Ectodermal cell (in vitro differentiated cells): ENCODE results near the gene GRID1. TPM values are rescaled to one million over a fixed set of nuclear protein-coding genes. Genes with fewer than 3 reads are reported as not detected.

ENCODE experiments used
- H3K27ac ChIP-seq: 2 replicates; pipeline ENCODE4 v1.7.0; 2013; ENCODE audit warnings: mild to moderate bottlenecking, low read depth, low read length; ENCODE audit not compliant: insufficient read depth, poor library complexity, severe bottlenecking
- H3K27me3 ChIP-seq: 2 replicates; pipeline ENCODE4 v1.7.0; 2013; ENCODE audit warnings: mild to moderate bottlenecking, low read length; ENCODE audit not compliant: insufficient read depth, control insufficient read depth, poor library complexity, severe bottlenecking
- H3K36me3 ChIP-seq: one replicate; pipeline ENCODE4 v1.7.0; 2013; ENCODE audit warnings: low read length; ENCODE audit not compliant: control insufficient read depth, insufficient read depth
- H3K4me1 ChIP-seq: one replicate; pipeline ENCODE4 v1.7.0; 2013; ENCODE audit warnings: low read length; ENCODE audit not compliant: control insufficient read depth, insufficient read depth
- H3K4me3 ChIP-seq: 2 replicates; pipeline ENCODE4 v1.7.0; 2013; ENCODE audit warnings: low read depth, low read length, control low read depth; ENCODE audit not compliant: insufficient read depth
- H3K9me3 ChIP-seq: 2 replicates; pipeline ENCODE4 v1.7.0; 2013; ENCODE audit warnings: mild to moderate bottlenecking, low read length, moderate library complexity; ENCODE audit not compliant: control insufficient read depth
- WGBS, 2 experiments: methylation state at CpG; one replicate each; pipeline ENCODE4 v1.1.7; 2013; ENCODE audit warnings: missing lambda C conversion rate in 2 of 2; 5-methylcytosine and 5-hydroxymethylcytosine counted together
- polyA plus RNA-seq, 4 experiments: library from polyadenylated mRNA; stranded (reverse); fragments of 50-300 nt; gene quantifications; one replicate each; pipeline ENCODE4 v1.2.3, GENCODE V29; 2013

Gene GRID1
- polyA plus RNA-seq (2013, experiment 1 of 4): 0.46 TPM
- 0.41 TPM for polyA plus RNA-seq (2013, experiment 2 of 4)
- polyA plus RNA-seq (2013, experiment 3 of 4): 0.37 TPM
- 1.3 TPM for polyA plus RNA-seq (2013, experiment 4 of 4)

GRCh38 chr10:86366033-86366901 is at the start of gene GRID1:
Gene GRID1 (minus strand): TSS chr10:86366795.
- H3K9me3 ChIP-seq: no peaks in the 10 kb centered on the region
- H3K27me3 ChIP-seq: peaks cover 95% of the 10 kb centered on the region
- H3K4me1 ChIP-seq: peaks cover 20% of the 10 kb centered on the region
- no peak within 1 kb of the TSS for H3K27ac ChIP-seq
- WGBS, 2 experiments: 1% methylated on average over 112 to 115 of the region's 119 CpGs
- H3K36me3 ChIP-seq: no peaks in the 10 kb centered on the region
- H3K4me3 ChIP-seq: peak within 1 kb of the TSS; percentile 34

GRCh38 chr10:86415583-86415982 is 49.0 kb upstream of the GRID1 start:
- H3K9me3 ChIP-seq: no peaks in the 10 kb centered on the region
- H3K27me3 ChIP-seq: no peaks in the 10 kb centered on the region
- no peak overlapping the region for H3K4me3 ChIP-seq
- H3K27ac ChIP-seq: no peak overlapping the region
- no peaks in the 10 kb centered on the region for H3K36me3 ChIP-seq
- WGBS, 2 experiments: 80 to 81% methylated on average over 5 of the region's 5 CpGs
- no peaks in the 10 kb centered on the region for H3K4me1 ChIP-seq

GRCh38 chr10:86415116-86415515 is 48.5 kb upstream of the GRID1 start:
- 96 to 97% methylated on average over 3 of the region's 3 CpGs for WGBS, 2 experiments
- H3K36me3 ChIP-seq: no peaks in the 10 kb centered on the region
- H3K4me1 ChIP-seq: no peaks in the 10 kb centered on the region
- H3K9me3 ChIP-seq: no peaks in the 10 kb centered on the region
- no peak overlapping the region for H3K4me3 ChIP-seq
- H3K27ac ChIP-seq: no peak overlapping the region
- H3K27me3 ChIP-seq: no peaks in the 10 kb centered on the region

- Histone ChIP-seq H3K4me3 (no peak overlapping the region), H3K27me3 (no peaks in the 10 kb centered on the region), H3K27ac (no peak overlapping the region), H3K4me1 (no peaks in the 10 kb centered on the region), H3K36me3 (no peaks in the 10 kb centered on the region), H3K9me3 (no peaks in the 10 kb centered on the region)
- WGBS, 2 experiments: 88 to 92% methylated on average over 4 to 5 of the region's 6 CpGs
Measured at GRCh38 chr10:86413046-86413728, 46.6 kb upstream of the GRID1 start.

- whole genome bisulfite sequencing, 2 experiments: 89 to 93% methylated on average over 4 to 5 of the region's 6 CpGs
Measured at GRCh38 chr10:86411852-86412560, 45.4 kb upstream of the GRID1 start.

GRCh38 chr10:86411281-86411841 is 44.8 kb upstream of the GRID1 start:
- no peak overlapping the region for H3K4me3 ChIP-seq
- WGBS, 2 experiments: 93 to 96% methylated on average over 7 of the region's 7 CpGs
- H3K4me1 ChIP-seq: no peaks in the 10 kb centered on the region
- H3K27me3 ChIP-seq: no peaks in the 10 kb centered on the region
- no peak overlapping the region for H3K27ac ChIP-seq
- H3K9me3 ChIP-seq: no peaks in the 10 kb centered on the region
- no peaks in the 10 kb centered on the region for H3K36me3 ChIP-seq

More at GRCh38 chr10:86411852-86412560, 45.4 kb upstream of the GRID1 start:
- Histone ChIP-seq H3K9me3 (no peaks in the 10 kb centered on the region), H3K36me3 (no peaks in the 10 kb centered on the region), H3K27me3 (no peaks in the 10 kb centered on the region), H3K4me3 (no peak overlapping the region), H3K4me1 (no peaks in the 10 kb centered on the region), H3K27ac (no peak overlapping the region)

- Histone ChIP-seq H3K4me1 (no peaks in the 10 kb centered on the region), H3K36me3 (no peaks in the 10 kb centered on the region), H3K27ac (no peak overlapping the region), H3K4me3 (no peak overlapping the region), H3K27me3 (no peaks in the 10 kb centered on the region), H3K9me3 (no peaks in the 10 kb centered on the region)
- WGBS, 2 experiments: 88 to 90% methylated on average over 4 of the region's 4 CpGs
Measured at GRCh38 chr10:86410542-86411124, 44.0 kb upstream of the GRID1 start.

GRCh38 chr10:86409183-86409582 is 42.6 kb upstream of the GRID1 start:
- Histone ChIP-seq H3K4me3 (no peak overlapping the region), H3K27me3 (no peaks in the 10 kb centered on the region), H3K4me1 (no peaks in the 10 kb centered on the region), H3K9me3 (no peaks in the 10 kb centered on the region), H3K36me3 (no peaks in the 10 kb centered on the region), H3K27ac (no peak overlapping the region)
- WGBS, 2 experiments: 71 to 80% methylated on average over 1 of the region's 1 CpG

- 80 to 85% methylated on average over 6 of the region's 6 CpGs for WGBS, 2 experiments
- no peak overlapping the region for H3K4me3 ChIP-seq
Measured at GRCh38 chr10:86403183-86403797, 36.7 kb upstream of the GRID1 start.

More at GRCh38 chr10:86403183-86403797, 36.7 kb upstream of the GRID1 start:
- Histone ChIP-seq H3K27ac (no peak overlapping the region), H3K9me3 (no peaks in the 10 kb centered on the region), H3K4me1 (peaks cover 6% of the 10 kb centered on the region), H3K27me3 (peaks cover 52% of the 10 kb centered on the region), H3K36me3 (no peaks in the 10 kb centered on the region)
